ENCODE results near the gene VAX1. TPM values are rescaled to one million over a fixed set of nuclear protein-coding genes. Genes with fewer than 3 reads are reported as not detected.

Gene VAX1
- total and polyA plus RNA-seq, 2 donors (not counting 3 experiments of a cell fraction or from before 2014, with no cell fraction given), result not detected

DNA sequence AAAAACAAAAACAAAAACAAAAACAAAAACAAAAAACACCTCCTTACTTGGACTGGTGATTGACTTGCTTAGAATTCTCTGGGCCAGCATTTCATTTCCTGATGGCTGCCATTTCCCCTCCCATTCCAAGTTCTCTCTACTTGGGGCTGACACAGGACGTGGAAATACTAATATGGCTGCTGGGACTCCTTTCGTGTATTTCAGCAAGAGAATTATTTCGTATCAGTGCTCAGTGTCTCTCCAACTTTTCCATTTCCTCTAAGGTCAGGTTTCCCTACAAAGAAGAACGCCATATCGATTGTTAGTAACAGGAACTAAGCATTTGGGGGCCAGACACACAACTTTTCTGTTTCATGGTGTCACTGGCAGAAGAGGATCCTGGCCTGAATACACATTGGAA lies 22.5 kb upstream of the VAX1 start:
- POLR2A ChIA-PET, result no interaction called here
- no peaks in the 10 kb centered on the region for H3K9me3 ChIP-seq (replicated peaks; ENCODE audit: control insufficient read depth, insufficient read depth, low read length)
- no peak overlapping the region for H3K4me2 ChIP-seq (ENCODE audit: insufficient read depth, low read length)
- H3K4me1 ChIP-seq (ENCODE audit: control insufficient read depth, extremely low read depth, insufficient read depth, low read length), result no peaks in the 10 kb centered on the region
- intact Hi-C loops (cut with micrococcal nuclease) (no loop called here), dilution Hi-C loops (cut with MboI; ENCODE audit: extremely low pct_ligation_motif_present, low sequenced_read_pairs) (loop anchor here (25.0 kb wide), 1 partner anchor 348 kb away; no protein-coding TSS in a partner anchor)
- no peak overlapping the region for H3K27ac ChIP-seq (ENCODE audit: insufficient read depth, low read depth, low read length)
- H3K36me3 ChIP-seq (ENCODE audit: control insufficient read depth in 2 of 2, extremely low read depth in 1 of 2, insufficient read depth in 2 of 2, low read length in 2 of 2), result no peaks in the 10 kb centered on the region
- no peak overlapping the region for H3K4me3 ChIP-seq (replicated peaks in 1 of 3; ENCODE audit: insufficient read depth in 1 of 3, low read depth in 1 of 3, low read length in 3 of 3)
- CTCF ChIA-PET, result no interaction called here
- no peak for TF ChIP-seq JUN (IDR thresholded peaks at IDR 0.05; ENCODE audit: borderline replicate concordance, insufficient read depth, insufficient read length, low read depth)
- TF ChIP-seq GATA2 (IDR thresholded peaks at IDR 0.05; ENCODE audit: insufficient read depth, insufficient read length, low read depth, low read length), result no peak
- no peak for TF ChIP-seq FOS (IDR thresholded peaks at IDR 0.05; ENCODE audit: borderline replicate concordance, insufficient read depth, low read length)
- TF ChIP-seq MYC (IDR thresholded peaks at IDR 0.05; ENCODE audit: low read depth, low read length), result no peak
- TF ChIP-seq POLR2AphosphoS5 (IDR thresholded peaks at IDR 0.05; ENCODE audit: insufficient read depth, low read depth, low read length), result no peak
- no peak for TF ChIP-seq POLR2A (IDR thresholded peaks at IDR 0.05; ENCODE audit: low read depth, low read length)
- TF ChIP-seq, protein P1, sequence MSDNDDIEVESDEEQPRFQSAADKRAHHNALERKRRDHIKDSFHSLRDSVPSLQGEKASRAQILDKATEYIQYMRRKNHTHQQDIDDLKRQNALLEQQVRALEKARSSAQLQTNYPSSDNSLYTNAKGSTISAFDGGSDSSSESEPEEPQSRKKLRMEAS (IDR thresholded peaks at IDR 0.05; ENCODE audit: insufficient read depth, insufficient read length), result no peak
- no peak for TF ChIP-seq EZH2 (IDR thresholded peaks at IDR 0.05; ENCODE audit: borderline replicate concordance, low read depth, low read length, severe bottlenecking)
- TF ChIP-seq, protein P2, sequence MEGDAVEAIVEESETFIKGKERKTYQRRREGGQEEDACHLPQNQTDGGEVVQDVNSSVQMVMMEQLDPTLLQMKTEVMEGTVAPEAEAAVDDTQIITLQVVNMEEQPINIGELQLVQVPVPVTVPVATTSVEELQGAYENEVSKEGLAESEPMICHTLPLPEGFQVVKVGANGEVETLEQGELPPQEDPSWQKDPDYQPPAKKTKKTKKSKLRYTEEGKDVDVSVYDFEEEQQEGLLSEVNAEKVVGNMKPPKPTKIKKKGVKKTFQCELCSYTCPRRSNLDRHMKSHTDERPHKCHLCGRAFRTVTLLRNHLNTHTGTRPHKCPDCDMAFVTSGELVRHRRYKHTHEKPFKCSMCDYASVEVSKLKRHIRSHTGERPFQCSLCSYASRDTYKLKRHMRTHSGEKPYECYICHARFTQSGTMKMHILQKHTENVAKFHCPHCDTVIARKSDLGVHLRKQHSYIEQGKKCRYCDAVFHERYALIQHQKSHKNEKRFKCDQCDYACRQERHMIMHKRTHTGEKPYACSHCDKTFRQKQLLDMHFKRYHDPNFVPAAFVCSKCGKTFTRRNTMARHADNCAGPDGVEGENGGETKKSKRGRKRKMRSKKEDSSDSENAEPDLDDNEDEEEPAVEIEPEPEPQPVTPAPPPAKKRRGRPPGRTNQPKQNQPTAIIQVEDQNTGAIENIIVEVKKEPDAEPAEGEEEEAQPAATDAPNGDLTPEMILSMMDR (IDR thresholded peaks at IDR 0.05; ENCODE audit: extremely low read depth in 1 of 2, insufficient read depth in 1 of 2, low read depth in 1 of 2, low read length in 2 of 2), result no peak
- no peaks in the 10 kb centered on the region for H3K9me1 ChIP-seq (replicated peaks; ENCODE audit: control insufficient read depth, extremely low read depth, insufficient read depth, low read length)
- H4K20me1 ChIP-seq (replicated peaks; ENCODE audit: control insufficient read depth, extremely low read depth, insufficient read depth, low read length), result no peaks in the 10 kb centered on the region
- DNase-seq (ENCODE audit: low read depth, low spot score) (no peak), FAIRE-seq (no peak)
- H2AFZ ChIP-seq (ENCODE audit: low read depth, low read length), result no peak overlapping the region
- H3K79me2 ChIP-seq (ENCODE audit: control insufficient read depth, insufficient read depth, low read length), result no peaks in the 10 kb centered on the region
- no peak overlapping the region for H3K9ac ChIP-seq (replicated peaks; ENCODE audit: extremely low read depth, insufficient read depth, low read length)
- BruUV-seq (replicated peaks), result no TSS peak
- H3K27me3 ChIP-seq (ENCODE audit: control insufficient read depth in 2 of 2, insufficient read depth in 2 of 2, low read length in 2 of 2), result peaks cover 70 to 79% of the 10 kb centered on the region in 2 experiments
